ENCODE measurements around the gene CACNA2D3.

The CACNA2D3 gene

GRCh38 chr3:54755756-54756155 is 633.4 kb downstream of the CACNA2D3 start:
- Histone ChIP-seq H3K4me3 (ENCODE audit: low read length) (no peak overlapping the region), H3K27me3 (ENCODE audit: insufficient read depth, low read length) (no peaks in the 10 kb centered on the region), H3K36me3 (ENCODE audit: insufficient read depth, low read length) (no peaks in the 10 kb centered on the region), H3K4me1 (ENCODE audit: insufficient read depth, low read length) (peaks cover 9% of the 10 kb centered on the region), H3K9me3 (ENCODE audit: low read length) (no peaks in the 10 kb centered on the region), H2AFZ (ENCODE audit: low read depth, low read length) (no peak overlapping the region)

DNA sequence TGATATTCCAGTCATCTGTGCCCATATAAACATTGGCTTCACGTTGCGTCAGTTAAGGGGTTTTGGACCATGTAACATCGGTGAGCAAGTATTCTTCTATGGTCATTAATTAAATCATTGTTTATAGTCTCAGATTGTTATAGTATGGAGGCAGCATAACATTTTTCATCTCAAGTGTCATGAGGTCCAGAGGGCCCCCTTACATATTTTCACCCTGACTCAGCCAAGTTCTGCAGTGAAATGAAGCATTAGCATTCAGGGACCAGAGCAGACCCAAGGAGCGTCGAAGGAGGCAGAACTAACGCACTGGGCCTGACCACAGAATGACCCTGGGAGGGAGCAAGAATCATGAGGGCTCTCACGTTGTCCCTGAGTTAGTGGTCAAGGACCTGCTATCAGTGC is 634.0 kb downstream of the CACNA2D3 start:
- H3K9me3 ChIP-seq (ENCODE audit: low read length) = no peaks in the 10 kb centered on the region
- no peaks in the 10 kb centered on the region for H3K36me3 ChIP-seq (ENCODE audit: insufficient read depth, low read length)
- peaks cover 9% of the 10 kb centered on the region for H3K4me1 ChIP-seq (ENCODE audit: insufficient read depth, low read length)
- H2AFZ ChIP-seq (ENCODE audit: low read depth, low read length) = no peak overlapping the region
- no peaks in the 10 kb centered on the region for H3K27me3 ChIP-seq (ENCODE audit: insufficient read depth, low read length)
- H3K4me3 ChIP-seq (ENCODE audit: low read length) = no peak overlapping the region

DNA sequence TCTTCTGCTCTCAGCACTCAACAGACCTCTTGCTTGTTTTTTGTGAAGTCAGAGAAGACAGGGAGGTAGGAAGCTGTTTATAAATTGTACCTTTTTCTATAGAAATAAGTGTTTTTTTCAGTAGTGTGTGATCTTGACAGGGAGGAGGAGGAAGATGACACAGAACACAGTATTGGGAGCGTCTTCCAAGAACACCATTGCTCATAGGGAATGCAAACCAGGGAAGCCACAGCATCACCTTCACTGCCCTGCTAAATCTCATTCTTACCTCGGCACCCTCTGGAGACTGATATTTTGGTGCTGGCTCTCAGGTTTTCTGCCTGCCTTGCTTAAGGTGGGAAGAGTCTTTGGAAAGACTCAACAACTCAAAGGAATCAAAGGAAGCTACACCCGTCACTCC is 636.1 kb downstream of the CACNA2D3 start:
- Histone ChIP-seq H3K36me3 (ENCODE audit: insufficient read depth, low read length) (no peaks in the 10 kb centered on the region), H2AFZ (ENCODE audit: low read depth, low read length) (no peak overlapping the region), H3K27me3 (ENCODE audit: insufficient read depth, low read length) (no peaks in the 10 kb centered on the region), H3K4me1 (ENCODE audit: insufficient read depth, low read length) (peaks cover 9% of the 10 kb centered on the region), H3K4me3 (ENCODE audit: low read length) (no peak overlapping the region), H3K9me3 (ENCODE audit: low read length) (no peaks in the 10 kb centered on the region)

DNA sequence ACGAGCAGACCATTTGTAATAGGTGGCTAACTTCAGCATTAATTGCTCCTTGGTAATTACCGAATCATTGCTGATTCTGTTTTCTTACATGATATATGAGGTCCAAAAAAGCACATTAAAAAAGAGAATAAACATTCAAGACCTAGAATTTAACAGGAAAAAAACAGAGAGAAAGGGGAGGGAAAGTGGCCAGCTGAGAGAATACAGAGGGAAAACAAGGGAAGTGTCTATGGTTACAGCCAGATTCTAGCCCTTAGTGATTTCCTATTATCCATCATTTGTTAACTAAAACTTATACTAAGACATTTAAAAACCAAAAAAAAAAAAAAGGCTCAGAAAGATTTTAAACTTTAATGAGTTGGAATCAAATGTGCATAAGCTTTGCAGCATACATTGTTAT is 636.8 kb downstream of the CACNA2D3 start:
- Histone ChIP-seq H3K4me1 (ENCODE audit: insufficient read depth, low read length) (peaks cover 9% of the 10 kb centered on the region), H3K27me3 (ENCODE audit: insufficient read depth, low read length) (no peaks in the 10 kb centered on the region), H3K4me3 (ENCODE audit: low read length) (no peak overlapping the region), H2AFZ (ENCODE audit: low read depth, low read length) (no peak overlapping the region), H3K36me3 (ENCODE audit: insufficient read depth, low read length) (no peaks in the 10 kb centered on the region), H3K9me3 (ENCODE audit: low read length) (no peaks in the 10 kb centered on the region)

DNA sequence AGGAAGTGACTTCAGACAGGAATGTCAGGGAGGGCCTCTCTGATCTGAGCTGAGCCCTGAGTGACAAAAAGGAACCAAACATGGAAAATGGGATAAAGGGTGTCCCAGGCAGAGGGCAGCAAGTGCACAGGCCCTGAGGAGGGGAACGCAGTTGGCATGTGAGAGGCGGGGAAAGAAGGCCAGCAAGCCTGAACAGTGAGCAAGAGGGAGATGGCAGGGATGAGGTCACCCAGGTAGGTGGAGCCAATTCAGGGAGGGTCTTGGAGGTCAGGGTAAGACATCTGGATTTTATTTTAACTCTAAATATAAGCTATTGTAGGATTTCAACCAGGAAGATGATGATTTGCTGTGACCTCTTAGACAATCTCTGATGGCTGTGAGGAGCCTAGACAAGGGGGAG is 637.8 kb downstream of the CACNA2D3 start:
- Histone ChIP-seq H2AFZ (ENCODE audit: low read depth, low read length) (no peak overlapping the region), H3K9me3 (ENCODE audit: low read length) (no peaks in the 10 kb centered on the region), H3K27me3 (ENCODE audit: insufficient read depth, low read length) (no peaks in the 10 kb centered on the region), H3K4me1 (ENCODE audit: insufficient read depth, low read length) (peaks cover 9% of the 10 kb centered on the region), H3K4me3 (ENCODE audit: low read length) (no peak overlapping the region), H3K36me3 (ENCODE audit: insufficient read depth, low read length) (no peaks in the 10 kb centered on the region)

- H3K36me3 ChIP-seq (ENCODE audit: insufficient read depth, low read length) = no peaks in the 10 kb centered on the region
- H3K27me3 ChIP-seq (ENCODE audit: insufficient read depth, low read length) = no peaks in the 10 kb centered on the region
- no peak overlapping the region for H3K4me3 ChIP-seq (ENCODE audit: low read length)
- no peak overlapping the region for H2AFZ ChIP-seq (ENCODE audit: low read depth, low read length)
- no peaks in the 10 kb centered on the region for H3K9me3 ChIP-seq (ENCODE audit: low read length)
- peaks cover 3% of the 10 kb centered on the region for H3K4me1 ChIP-seq (ENCODE audit: insufficient read depth, low read length)
These were observed 639.3 kb downstream of the CACNA2D3 start for GRCh38 chr3:54761637-54762036.

GRCh38 chr3:54764911-54765310 is 642.6 kb downstream of the CACNA2D3 start:
- Histone ChIP-seq H2AFZ (ENCODE audit: low read depth, low read length) (no peak overlapping the region), H3K36me3 (ENCODE audit: insufficient read depth, low read length) (no peaks in the 10 kb centered on the region), H3K4me3 (ENCODE audit: low read length) (no peak overlapping the region), H3K4me1 (ENCODE audit: insufficient read depth, low read length) (no peaks in the 10 kb centered on the region), H3K27me3 (ENCODE audit: insufficient read depth, low read length) (no peaks in the 10 kb centered on the region), H3K9me3 (ENCODE audit: low read length) (no peaks in the 10 kb centered on the region)

GRCh38 chr3:54771050-54771449 is 648.7 kb downstream of the CACNA2D3 start:
- H3K27me3 ChIP-seq (ENCODE audit: insufficient read depth, low read length) = no peaks in the 10 kb centered on the region

DNA sequence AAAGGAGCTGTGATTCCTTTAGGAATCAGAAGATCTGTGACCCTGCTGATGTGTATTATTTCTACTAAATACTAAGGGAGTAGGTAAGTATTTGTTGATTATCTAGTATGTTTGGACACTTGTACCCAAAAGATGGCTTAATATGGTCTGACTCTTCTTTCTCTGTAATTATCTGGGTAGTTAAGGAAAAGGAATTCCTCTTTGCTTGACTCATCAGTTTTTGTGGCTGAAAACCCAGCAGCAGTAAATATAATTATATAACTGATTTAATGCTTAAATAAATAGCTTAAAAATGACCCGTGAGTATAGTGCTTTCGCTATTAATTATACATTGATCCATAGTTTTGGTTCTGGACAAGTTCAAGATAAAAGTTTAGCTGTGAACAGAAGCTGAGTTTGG is 649.7 kb downstream of the CACNA2D3 start:
- no peaks in the 10 kb centered on the region for H3K9me3 ChIP-seq (ENCODE audit: low read length)
- no peak overlapping the region for H3K4me3 ChIP-seq (ENCODE audit: low read length)
- peaks cover 12% of the 10 kb centered on the region for H3K4me1 ChIP-seq (ENCODE audit: insufficient read depth, low read length)
- no peaks in the 10 kb centered on the region for H3K36me3 ChIP-seq (ENCODE audit: insufficient read depth, low read length)
- no peak overlapping the region for H2AFZ ChIP-seq (ENCODE audit: low read depth, low read length)
- H3K27me3 ChIP-seq (ENCODE audit: insufficient read depth, low read length) = peaks cover under 1% of the 10 kb centered on the region

More at GRCh38 chr3:54771050-54771449, 648.7 kb downstream of the CACNA2D3 start:
- no peaks in the 10 kb centered on the region for H3K36me3 ChIP-seq (ENCODE audit: insufficient read depth, low read length)
- no peak overlapping the region for H3K4me3 ChIP-seq (ENCODE audit: low read length)
- no peak overlapping the region for H2AFZ ChIP-seq (ENCODE audit: low read depth, low read length)
- H3K4me1 ChIP-seq (ENCODE audit: insufficient read depth, low read length) = peaks cover 12% of the 10 kb centered on the region
- no peaks in the 10 kb centered on the region for H3K9me3 ChIP-seq (ENCODE audit: low read length)

DNA sequence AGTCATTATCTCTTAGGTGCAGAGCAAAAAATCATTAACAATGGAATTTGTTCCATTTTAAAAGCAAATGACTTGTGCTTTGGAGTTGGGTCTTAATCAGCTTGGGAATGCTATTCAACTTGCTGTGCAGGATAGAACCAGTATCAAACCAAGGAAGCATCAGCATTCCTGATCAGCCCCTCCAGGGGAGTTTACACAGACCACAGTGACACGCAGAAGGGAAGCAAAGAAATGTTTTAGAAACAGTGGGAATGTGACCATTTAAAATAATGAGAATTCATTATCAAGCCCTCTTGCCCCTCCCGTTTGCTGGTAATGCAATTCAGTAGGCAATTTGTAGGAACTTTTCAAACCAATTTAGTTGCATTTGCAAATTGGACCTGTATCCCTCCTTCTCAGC is 650.4 kb downstream of the CACNA2D3 start:
- Histone ChIP-seq H2AFZ (ENCODE audit: low read depth, low read length) (no peak overlapping the region), H3K4me3 (ENCODE audit: low read length) (no peak overlapping the region), H3K4me1 (ENCODE audit: insufficient read depth, low read length) (peaks cover 12% of the 10 kb centered on the region), H3K27me3 (ENCODE audit: insufficient read depth, low read length) (peaks cover 2% of the 10 kb centered on the region), H3K36me3 (ENCODE audit: insufficient read depth, low read length) (no peaks in the 10 kb centered on the region), H3K9me3 (ENCODE audit: low read length) (no peaks in the 10 kb centered on the region)

DNA sequence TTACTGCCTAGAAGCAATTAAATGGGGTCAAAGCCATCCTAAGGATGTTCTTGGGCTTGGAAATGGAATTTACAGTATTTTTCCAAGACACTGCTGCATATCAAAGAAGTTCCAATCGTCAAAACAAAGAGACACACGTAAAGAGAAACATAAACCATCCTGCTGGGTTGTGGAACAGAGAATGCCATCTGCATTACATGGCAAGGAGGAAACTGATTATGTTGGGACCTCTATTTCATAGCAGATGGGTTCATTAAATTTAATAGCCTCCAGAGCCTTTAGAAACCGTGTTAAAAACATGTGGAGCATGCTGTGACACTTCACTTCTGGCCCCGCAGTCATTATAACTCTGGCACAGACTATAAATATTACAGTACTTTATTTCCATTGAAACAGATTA is 650.9 kb downstream of the CACNA2D3 start:
- H3K4me1 ChIP-seq (ENCODE audit: insufficient read depth, low read length) = peaks cover 12% of the 10 kb centered on the region

DNA sequence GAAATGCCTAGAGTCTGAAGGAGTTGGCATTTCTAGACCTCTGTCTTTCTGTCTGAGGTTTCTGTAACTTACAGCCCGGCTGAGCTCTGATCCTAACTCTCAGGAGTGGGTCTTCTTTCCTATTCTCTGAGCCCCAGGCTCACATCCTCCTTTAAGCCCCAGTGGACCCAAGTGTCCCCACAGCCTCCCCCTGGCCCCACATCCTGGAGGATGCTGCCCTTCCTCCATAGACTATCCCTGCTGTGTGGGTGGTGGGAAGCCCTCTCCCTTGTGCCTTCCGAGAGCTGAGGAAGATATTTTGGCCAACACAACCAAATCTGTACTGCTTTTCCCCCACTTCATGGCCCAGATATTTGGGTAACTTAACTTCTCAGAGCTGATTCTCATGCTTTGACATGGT is 654.2 kb downstream of the CACNA2D3 start:
- Histone ChIP-seq H3K4me3 (ENCODE audit: low read length) (no peak overlapping the region), H3K27me3 (ENCODE audit: insufficient read depth, low read length) (peaks cover 2% of the 10 kb centered on the region), H3K4me1 (ENCODE audit: insufficient read depth, low read length) (peaks cover 12% of the 10 kb centered on the region), H3K36me3 (ENCODE audit: insufficient read depth, low read length) (no peaks in the 10 kb centered on the region), H3K9me3 (ENCODE audit: low read length) (no peaks in the 10 kb centered on the region), H2AFZ (ENCODE audit: low read depth, low read length) (no peak overlapping the region)

More for the DNA sequence above, 650.9 kb downstream of the CACNA2D3 start:
- Histone ChIP-seq H3K27me3 (ENCODE audit: insufficient read depth, low read length) (peaks cover 2% of the 10 kb centered on the region), H3K36me3 (ENCODE audit: insufficient read depth, low read length) (no peaks in the 10 kb centered on the region), H2AFZ (ENCODE audit: low read depth, low read length) (no peak overlapping the region), H3K9me3 (ENCODE audit: low read length) (no peaks in the 10 kb centered on the region), H3K4me3 (ENCODE audit: low read length) (no peak overlapping the region)

DNA sequence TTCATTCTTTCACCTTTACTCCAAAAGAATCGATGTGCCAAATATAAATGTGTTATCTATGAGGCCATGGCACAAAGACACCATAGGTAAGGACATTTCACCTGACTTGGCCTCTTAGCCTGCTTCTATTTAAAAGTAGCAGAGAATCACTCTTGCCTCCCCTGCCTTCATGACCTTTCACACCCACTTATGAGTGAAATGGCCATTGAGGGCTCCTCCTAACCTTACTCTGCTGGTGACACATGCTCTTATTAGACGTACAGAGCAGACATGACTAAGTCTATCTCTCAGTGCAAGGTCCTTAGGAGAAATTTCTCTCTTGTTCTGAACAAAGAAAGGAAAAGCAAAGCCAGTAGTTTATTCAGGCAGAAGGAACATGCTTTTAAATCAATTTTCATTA is 654.8 kb downstream of the CACNA2D3 start:
- peaks cover 12% of the 10 kb centered on the region for H3K4me1 ChIP-seq (ENCODE audit: insufficient read depth, low read length)
- H2AFZ ChIP-seq (ENCODE audit: low read depth, low read length) = no peak overlapping the region
- H3K4me3 ChIP-seq (ENCODE audit: low read length) = no peak overlapping the region
- H3K36me3 ChIP-seq (ENCODE audit: insufficient read depth, low read length) = no peaks in the 10 kb centered on the region
- peaks cover 2% of the 10 kb centered on the region for H3K27me3 ChIP-seq (ENCODE audit: insufficient read depth, low read length)
- no peaks in the 10 kb centered on the region for H3K9me3 ChIP-seq (ENCODE audit: low read length)

GRCh38 chr3:54780336-54780735 is 658.0 kb downstream of the CACNA2D3 start:
- Histone ChIP-seq H3K36me3 (ENCODE audit: insufficient read depth, low read length) (no peaks in the 10 kb centered on the region), H3K9me3 (ENCODE audit: low read length) (no peaks in the 10 kb centered on the region), H2AFZ (ENCODE audit: low read depth, low read length) (no peak overlapping the region), H3K4me1 (ENCODE audit: insufficient read depth, low read length) (no peaks in the 10 kb centered on the region), H3K27me3 (ENCODE audit: insufficient read depth, low read length) (peaks cover 2% of the 10 kb centered on the region), H3K4me3 (ENCODE audit: low read length) (no peak overlapping the region)
